Peyer's patch (tissue), 4 donors: Measurements from ENCODE around the gene FAM50B. TPM values are rescaled to one million over a fixed set of nuclear protein-coding genes. Genes with fewer than 3 reads are reported as not detected.

Experiments used
- DNase-seq, 3 donors: peaks; one replicate each; pipeline ENCODE4 v3.0.0-alpha.2; 2017 to 2019
- H3K27ac ChIP-seq, 4 donors: fragments of 200-600 bp; sonication (generic); one replicate each; pipeline ENCODE4 v1.5.1; 2016 to 2019
- H3K27me3 ChIP-seq, 2 donors: fragments of 200-600 bp; sonication (generic); one replicate each; pipeline ENCODE4 v1.5.1; 2019
- H3K36me3 ChIP-seq, 3 donors: fragments of 200-600 bp; sonication (generic); one replicate each; pipeline ENCODE4 v1.5.1; 2016 to 2019
- H3K4me1 ChIP-seq, 4 donors: fragments of 200-600 bp; sonication (generic); one replicate each; pipeline ENCODE4 v1.5.1; 2016 to 2019
- H3K4me3 ChIP-seq, 4 donors: fragments of 200-600 bp; sonication (generic); 1 replicate in 3 of 4; 2 replicates in 1 of 4; pipeline ENCODE4 v1.5.1; 2016 to 2019; ENCODE audit warnings: mild to moderate bottlenecking in 1 of 4
- H3K9me3 ChIP-seq, 4 donors: fragments of 200-600 bp; sonication (generic); one replicate each; pipeline ENCODE4 v1.5.1; 2016 to 2019; ENCODE audit warnings: mild to moderate bottlenecking in 1 of 4
- POLR2A ChIP-seq, 2 donors: fragments of 450-650 bp; IDR thresholded peaks; one replicate each; pipeline ENCODE4 v1.5.1; 2017; ENCODE audit warnings: antibody characterized with exemption in 2 of 2, mild to moderate bottlenecking in 2 of 2, moderate library complexity in 2 of 2
- total RNA-seq, 4 donors: library from RNA; depleted of rRNA; stranded (reverse); fragments of >200 nt; gene quantifications; one replicate each; pipeline ENCODE4 v1.1.0, GENCODE V29; 2016
- TF ChIP-seq, protein P1 (sequence below), 6 experiments: fragments of 450-650 bp in 4 of 6; fragments of 200-600 bp in 2 of 6; sonication (generic) in 1 of 6; IDR thresholded peaks; one replicate each; pipeline ENCODE4 v1.5.1; 2017 to 2019; ENCODE audit warnings: antibody characterized with exemption in 6 of 6, mild to moderate bottlenecking in 3 of 6, moderate library complexity in 1 of 6

The FAM50B gene
- total RNA-seq, 4 donors from 2014 or later = 3.3 to 10.7 (median 4.7) TPM

DNA sequence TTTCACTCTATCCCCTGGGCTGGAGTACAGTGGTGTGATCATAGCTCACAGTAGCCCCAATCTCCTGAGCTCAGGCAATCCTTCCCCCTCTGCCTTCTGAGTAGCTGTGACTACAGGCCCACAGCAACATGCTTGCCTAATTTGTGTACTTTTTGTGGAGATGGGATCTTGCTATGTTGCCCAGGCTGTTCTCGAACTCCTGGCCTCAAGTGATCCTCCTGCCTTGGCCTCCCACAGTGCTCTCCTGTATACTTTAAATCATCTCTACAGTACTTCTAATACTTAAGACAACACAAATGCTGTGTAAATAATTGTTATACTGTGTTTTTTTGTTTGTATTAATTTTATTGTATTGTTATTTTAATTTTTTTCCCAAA, 39.7 kb upstream of the FAM50B start:
- TF ChIP-seq, protein P1, sequence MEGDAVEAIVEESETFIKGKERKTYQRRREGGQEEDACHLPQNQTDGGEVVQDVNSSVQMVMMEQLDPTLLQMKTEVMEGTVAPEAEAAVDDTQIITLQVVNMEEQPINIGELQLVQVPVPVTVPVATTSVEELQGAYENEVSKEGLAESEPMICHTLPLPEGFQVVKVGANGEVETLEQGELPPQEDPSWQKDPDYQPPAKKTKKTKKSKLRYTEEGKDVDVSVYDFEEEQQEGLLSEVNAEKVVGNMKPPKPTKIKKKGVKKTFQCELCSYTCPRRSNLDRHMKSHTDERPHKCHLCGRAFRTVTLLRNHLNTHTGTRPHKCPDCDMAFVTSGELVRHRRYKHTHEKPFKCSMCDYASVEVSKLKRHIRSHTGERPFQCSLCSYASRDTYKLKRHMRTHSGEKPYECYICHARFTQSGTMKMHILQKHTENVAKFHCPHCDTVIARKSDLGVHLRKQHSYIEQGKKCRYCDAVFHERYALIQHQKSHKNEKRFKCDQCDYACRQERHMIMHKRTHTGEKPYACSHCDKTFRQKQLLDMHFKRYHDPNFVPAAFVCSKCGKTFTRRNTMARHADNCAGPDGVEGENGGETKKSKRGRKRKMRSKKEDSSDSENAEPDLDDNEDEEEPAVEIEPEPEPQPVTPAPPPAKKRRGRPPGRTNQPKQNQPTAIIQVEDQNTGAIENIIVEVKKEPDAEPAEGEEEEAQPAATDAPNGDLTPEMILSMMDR (IDR thresholded peaks at IDR 0.05) = no peak
- TF ChIP-seq POLR2A (IDR thresholded peaks at IDR 0.05) = no peak
- no peak for DNase-seq
- Histone ChIP-seq H3K4me3 (no peak overlapping the region), H3K27ac (no peak overlapping the region), H3K4me1 (peaks cover 0 to 13% (median 0%) of the 10 kb centered on the region in 4 donors), H3K27me3 (no peaks in the 10 kb centered on the region), H3K36me3 (no peaks in the 10 kb centered on the region), H3K9me3 (no peaks in the 10 kb centered on the region)

DNA sequence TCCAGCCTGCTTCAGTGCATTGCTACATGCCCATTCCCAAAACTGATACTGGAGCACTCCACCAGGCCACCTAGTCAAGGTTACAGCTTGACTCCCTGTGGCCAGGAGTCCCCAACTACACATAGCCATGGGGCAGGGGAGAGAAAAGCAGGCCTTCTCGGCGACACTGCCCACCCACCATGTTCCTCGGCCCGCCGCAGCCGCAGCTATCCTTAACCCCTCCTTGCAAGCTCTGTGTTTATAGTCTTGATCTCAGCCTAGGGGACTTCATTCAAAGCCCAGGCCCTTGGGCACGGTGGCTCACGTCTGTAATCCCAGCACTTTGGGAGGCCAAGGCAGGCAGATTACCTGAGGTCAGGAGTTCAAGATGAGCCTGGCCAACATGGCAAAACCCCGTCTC, 39.2 kb upstream of the FAM50B start:
- H3K27me3 ChIP-seq = no peaks in the 10 kb centered on the region
- no peak for TF ChIP-seq POLR2A (IDR thresholded peaks at IDR 0.05)
- TF ChIP-seq, protein P1 (IDR thresholded peaks at IDR 0.05) = no peak
- H3K4me1 ChIP-seq = peaks cover 0 to 13% (median 0%) of the 10 kb centered on the region in 4 donors
- no peaks in the 10 kb centered on the region for H3K36me3 ChIP-seq
- no peak for DNase-seq
- no peak overlapping the region for H3K4me3 ChIP-seq
- H3K9me3 ChIP-seq = no peaks in the 10 kb centered on the region
- no peak overlapping the region for H3K27ac ChIP-seq

DNA sequence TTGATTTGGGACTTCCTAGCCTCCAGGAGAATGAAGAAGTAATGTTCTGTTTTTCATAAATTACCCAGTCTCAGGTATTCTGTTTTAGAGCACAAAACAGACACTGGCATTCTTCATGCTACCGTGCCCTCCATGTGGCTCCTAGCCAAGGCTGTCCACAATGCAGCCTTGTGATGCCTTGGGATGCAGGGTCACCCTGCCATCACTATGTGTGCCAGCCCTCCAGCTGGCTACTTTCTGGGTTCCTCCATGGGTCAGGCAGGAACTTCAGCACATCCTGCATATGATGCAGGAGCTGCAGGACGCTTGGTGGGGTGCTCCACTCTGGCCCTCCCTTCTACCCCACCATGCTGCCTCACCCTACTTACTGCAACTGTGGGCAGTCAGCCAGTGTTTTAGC, 38.0 kb upstream of the FAM50B start:
- Histone ChIP-seq H3K27me3 (no peaks in the 10 kb centered on the region), H3K4me1 (peaks cover 0 to 13% (median 0%) of the 10 kb centered on the region in 4 donors), H3K9me3 (no peaks in the 10 kb centered on the region), H3K4me3 (no peak overlapping the region), H3K36me3 (no peaks in the 10 kb centered on the region), H3K27ac (no peak overlapping the region)
- TF ChIP-seq, protein P1 (IDR thresholded peaks at IDR 0.05) = no peak
- no peak for TF ChIP-seq POLR2A (IDR thresholded peaks at IDR 0.05)
- DNase-seq = no peak

DNA sequence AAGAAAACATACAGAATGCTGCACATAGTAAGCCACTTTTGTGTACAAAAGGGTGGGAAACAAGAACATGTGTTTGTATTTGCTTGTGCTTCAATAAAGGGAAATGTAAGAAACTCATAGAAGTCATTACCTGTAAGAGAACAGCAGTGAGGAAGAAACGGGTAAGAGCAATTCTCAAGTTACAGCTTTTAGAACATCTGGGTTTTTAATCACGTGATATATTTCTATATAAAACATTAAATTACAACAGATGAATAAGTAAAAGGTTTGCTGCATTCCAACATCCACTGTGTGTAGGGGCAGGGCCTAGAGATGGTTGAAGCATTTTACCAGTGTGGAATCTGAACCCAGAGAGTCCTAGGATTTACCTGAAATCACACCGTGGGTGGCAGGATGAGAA, 36.6 kb upstream of the FAM50B start:
- DNase-seq = no peak
- TF ChIP-seq, protein P1 (IDR thresholded peaks at IDR 0.05) = no peak
- TF ChIP-seq POLR2A (IDR thresholded peaks at IDR 0.05) = no peak
- Histone ChIP-seq H3K27me3 (no peaks in the 10 kb centered on the region), H3K27ac (no peak overlapping the region), H3K4me3 (no peak overlapping the region), H3K36me3 (no peaks in the 10 kb centered on the region), H3K4me1 (peaks cover 0 to 7% (median 0%) of the 10 kb centered on the region in 4 donors), H3K9me3 (no peaks in the 10 kb centered on the region)

DNA sequence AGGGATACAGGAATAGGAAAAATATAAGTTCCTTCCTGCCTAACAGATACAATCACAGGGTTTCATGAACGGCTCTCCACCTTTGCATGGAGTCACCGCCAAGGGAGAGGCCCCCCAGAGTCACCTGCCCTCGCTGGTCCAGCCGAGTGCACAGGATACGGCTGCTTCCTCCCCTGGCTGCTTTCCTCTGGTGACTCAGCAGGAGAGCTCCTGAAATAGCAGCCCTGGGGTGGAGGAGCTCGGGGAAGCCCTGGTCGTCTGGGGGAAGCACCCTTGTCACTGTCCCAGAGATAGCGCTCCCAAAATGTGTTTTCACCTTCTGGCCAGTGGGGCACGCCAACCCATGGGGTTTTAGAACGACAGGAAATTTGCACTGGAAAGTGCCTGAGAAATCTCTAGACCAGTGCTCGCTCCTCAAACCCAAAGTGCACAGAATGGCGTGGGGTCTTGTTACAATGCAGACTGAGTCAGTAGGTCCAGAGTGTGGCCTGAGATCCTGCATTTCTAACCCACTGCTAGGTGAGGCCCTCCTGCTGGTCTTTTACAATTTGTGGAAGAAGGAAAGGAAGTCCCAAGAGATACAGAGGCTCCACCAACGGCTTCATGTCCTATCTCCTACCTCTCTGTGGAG, 35.9 kb upstream of the FAM50B start:
- H3K4me1 ChIP-seq = peaks cover 0 to 7% (median 0%) of the 10 kb centered on the region in 4 donors
- H3K9me3 ChIP-seq = no peaks in the 10 kb centered on the region
- H3K36me3 ChIP-seq = no peaks in the 10 kb centered on the region
- no peak for TF ChIP-seq POLR2A (IDR thresholded peaks at IDR 0.05)
- TF ChIP-seq, protein P1 (IDR thresholded peaks at IDR 0.05) = no peak
- H3K27ac ChIP-seq = no peak overlapping the region
- peak in 1 of 3 donors; percentile 55 for DNase-seq
- no peak overlapping the region for H3K4me3 ChIP-seq
- no peaks in the 10 kb centered on the region for H3K27me3 ChIP-seq
